GM12873 (cell line): Measurements from ENCODE around the gene SPEG.

Source experiments
- CTCF ChIP-seq: IDR thresholded peaks from 2 replicates; pipeline ENCODE4 v1.5.1; 2012; ENCODE audit warnings: low read depth, mild to moderate bottlenecking, moderate library complexity, low read length, control low read depth; ENCODE audit not compliant: insufficient read depth; ENCODE audit errors: missing control alignments

SPEG gene

GRCh38 chr2:219512524-219513216, 78.0 kb downstream of the SPEG start:
- TF ChIP-seq CTCF: no peak

- no peak for TF ChIP-seq CTCF
Observed at GRCh38 chr2:219513787-219514186, 79.1 kb downstream of the SPEG start.

DNA sequence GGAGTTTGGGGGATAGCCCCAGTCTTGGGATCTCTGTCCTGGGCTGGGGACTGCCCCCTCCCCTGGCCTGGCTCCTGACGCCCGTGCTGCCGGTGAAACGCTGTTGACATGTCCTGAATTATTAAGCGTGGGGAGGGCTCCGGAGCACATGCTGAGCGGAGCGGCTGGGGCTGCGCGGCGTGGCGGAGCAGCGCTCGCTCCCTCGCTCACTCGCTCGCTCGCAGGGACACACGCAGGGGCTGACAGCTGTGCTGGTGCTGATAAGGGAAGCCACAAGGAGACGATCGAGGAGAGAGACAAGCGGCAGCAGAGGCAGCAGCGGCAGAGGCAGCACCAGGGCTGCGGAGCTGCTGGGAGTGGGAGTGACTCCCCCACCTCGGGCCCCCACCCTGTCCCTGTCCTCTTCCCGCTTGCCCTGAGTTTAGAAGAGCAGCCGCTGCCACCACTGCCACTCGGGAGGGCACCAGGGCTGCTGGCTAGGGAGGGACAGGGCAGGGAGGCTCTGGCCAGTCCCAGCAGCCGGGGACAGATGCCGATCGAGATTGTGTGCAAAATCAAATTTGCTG, 79.6 kb downstream of the SPEG start, which contains the start of gene ASIC4:
Gene ASIC4 (plus strand): TSS at position 287 of the 566 bp plus-strand sequence. CDS start 243 bp downstream, at position 530.
- no peak for TF ChIP-seq CTCF

DNA sequence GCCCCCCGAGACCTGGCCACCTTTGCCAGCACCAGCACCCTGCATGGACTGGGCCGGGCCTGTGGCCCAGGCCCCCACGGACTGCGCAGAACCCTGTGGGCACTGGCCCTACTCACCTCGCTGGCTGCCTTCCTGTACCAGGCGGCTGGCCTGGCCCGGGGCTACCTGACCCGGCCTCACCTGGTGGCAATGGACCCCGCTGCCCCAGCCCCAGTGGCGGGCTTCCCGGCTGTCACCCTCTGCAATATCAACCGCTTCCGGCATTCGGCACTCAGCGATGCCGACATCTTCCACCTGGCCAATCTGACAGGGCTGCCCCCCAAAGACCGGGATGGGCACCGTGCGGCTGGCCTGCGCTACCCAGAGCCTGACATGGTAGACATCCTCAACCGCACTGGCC, 80.2 kb downstream of the SPEG start:
- TF ChIP-seq CTCF: no peak

DNA sequence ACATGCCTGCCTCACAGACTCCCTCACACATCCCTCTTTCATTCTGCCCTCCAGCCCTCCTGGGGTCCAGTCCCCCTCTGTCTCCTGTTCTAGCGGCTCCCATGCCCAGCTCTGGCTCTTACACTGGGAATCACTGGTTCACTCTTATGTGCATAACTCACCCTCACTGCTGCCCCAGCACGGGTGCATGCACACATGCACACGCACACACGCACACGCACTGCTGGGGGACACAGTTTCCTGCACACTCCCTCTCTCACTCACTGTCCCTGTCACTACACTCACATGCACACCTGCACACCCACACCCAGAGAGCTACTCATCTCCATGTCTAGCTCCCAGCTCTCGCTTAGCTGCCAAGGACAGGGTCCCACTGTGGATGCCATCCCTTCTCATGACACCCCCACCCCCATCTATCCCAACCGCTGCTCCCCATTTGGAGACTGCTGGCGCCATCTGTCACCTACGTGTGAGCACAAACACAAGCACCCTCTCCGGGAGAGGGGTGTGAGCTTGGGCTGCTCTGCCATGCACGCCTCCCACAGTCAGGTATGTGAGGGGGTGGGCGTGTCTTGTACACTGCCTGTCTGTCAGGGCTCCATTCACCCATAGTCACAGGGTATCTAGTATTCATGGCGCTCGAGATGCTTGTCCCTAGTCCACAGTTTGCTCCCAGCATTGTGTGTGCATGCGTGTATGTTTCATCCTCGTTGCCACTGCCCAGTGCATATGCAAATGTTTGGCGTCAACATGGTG, 81.4 kb downstream of the SPEG start:
- no peak for TF ChIP-seq CTCF

DNA sequence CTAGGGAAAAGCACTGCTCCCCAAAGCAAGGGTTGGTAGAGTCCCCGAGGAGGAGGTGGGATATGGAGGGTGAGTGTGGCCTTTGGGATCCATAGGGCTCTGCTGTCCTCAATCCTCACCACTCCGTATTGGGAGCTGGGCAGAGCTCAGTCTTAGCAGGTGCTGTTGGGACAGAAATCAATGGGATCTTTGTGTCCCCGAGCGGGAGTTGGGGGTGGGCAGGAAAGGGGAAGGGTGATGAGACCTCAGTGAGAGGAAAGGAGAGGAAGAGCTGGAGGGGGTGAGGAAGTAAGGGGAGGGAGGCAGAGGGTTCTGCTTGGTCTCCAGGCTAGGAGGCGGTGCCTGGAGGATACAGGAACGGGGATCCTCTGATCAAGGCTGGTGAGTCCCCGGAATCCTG, 82.2 kb downstream of the SPEG start:
- TF ChIP-seq CTCF: no peak
